Keratinocyte (primary cell): ENCODE data around the gene ANGPTL2.

Source experiments
- CTCF ChIP-seq, 3 experiments: IDR thresholded peaks in 1 of 3; conservative IDR thresholded peaks in 1 of 3; optimal IDR thresholded peaks in 1 of 3; 2 replicates in 2 of 3; 3 replicates in 1 of 3; pipeline versions ENCODE3 to v1.5.1; 2011; ENCODE audit warnings: low read length in 3 of 3, mild to moderate bottlenecking in 3 of 3, moderate library complexity in 2 of 3, control low read depth in 1 of 3, inconsistent platforms in 1 of 3; ENCODE audit not compliant: insufficient read depth in 2 of 3; ENCODE audit errors: extremely low read depth in 1 of 3
- EZH2 ChIP-seq: IDR thresholded peaks from one replicate; pipeline ENCODE4 v1.6.1; 2012; ENCODE audit warnings: inconsistent platforms, mild to moderate bottlenecking, low read length, moderate library complexity

- no peak for TF ChIP-seq CTCF (optimal IDR thresholded peaks at IDR 0.05 in 1 of 3, IDR thresholded peaks at IDR 0.05 in 1 of 3, conservative IDR thresholded peaks at IDR 0.05 in 1 of 3; ENCODE audit: extremely low read depth in 1 of 3, insufficient read depth in 2 of 3, low read length in 3 of 3)
- no peak for TF ChIP-seq EZH2
Observed at GRCh38 chr9:127122176-127123063, at the start of gene ANGPTL2.
